GM03348 (cell line): Measurements from ENCODE around the gene PNLIPRP1.

Experiments used
- DNase-seq: peaks from one replicate; pipeline ENCODE4 v3.0.0; 2012; ENCODE audit warnings: low spot score

PNLIPRP1 gene

DNA sequence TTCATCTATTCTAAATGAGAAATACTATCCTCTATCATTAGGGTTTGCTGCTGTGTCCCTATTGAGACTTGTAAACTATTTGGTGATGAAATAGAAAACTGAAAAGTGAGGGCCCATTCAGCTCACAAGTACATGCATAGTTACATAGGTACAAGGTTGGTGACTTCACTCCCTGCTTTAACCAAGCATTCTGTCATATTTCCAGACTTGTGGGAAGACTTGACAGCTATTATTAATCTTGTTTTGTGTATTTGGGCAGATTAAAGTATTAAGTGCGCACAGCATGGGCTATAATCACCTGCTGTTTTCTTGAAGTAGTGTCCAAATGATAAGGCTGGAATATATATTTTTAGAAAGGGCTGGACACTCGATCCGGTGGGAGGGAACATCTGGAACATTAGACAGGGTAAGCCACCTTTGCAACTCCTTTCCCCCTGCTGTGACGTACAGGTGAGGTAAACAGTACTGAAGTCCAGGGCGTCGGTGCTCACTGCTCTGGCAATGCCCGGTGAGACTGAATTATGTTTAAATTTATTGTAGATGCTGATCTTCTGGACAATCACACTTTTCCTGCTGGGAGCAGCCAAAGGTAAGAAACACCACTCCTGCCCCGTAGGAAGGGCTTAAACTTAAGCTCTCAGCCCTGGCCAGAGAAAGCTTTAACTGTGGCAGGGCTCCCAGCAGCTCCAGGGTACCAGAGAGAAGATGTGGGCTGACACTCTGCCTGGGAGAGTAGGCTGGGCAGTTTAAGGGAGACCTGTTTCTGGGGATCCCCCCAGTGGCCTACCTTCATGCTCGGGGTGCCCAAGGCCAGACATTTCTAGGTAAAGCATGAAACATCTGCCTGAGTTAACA lies at the start of gene PNLIPRP1:
Gene PNLIPRP1, plus strand, starts transcription at position 370 of the 855 bp plus-strand sequence. Its CDS starts 171 bp downstream, at position 541.
- no peak for DNase-seq

DNA sequence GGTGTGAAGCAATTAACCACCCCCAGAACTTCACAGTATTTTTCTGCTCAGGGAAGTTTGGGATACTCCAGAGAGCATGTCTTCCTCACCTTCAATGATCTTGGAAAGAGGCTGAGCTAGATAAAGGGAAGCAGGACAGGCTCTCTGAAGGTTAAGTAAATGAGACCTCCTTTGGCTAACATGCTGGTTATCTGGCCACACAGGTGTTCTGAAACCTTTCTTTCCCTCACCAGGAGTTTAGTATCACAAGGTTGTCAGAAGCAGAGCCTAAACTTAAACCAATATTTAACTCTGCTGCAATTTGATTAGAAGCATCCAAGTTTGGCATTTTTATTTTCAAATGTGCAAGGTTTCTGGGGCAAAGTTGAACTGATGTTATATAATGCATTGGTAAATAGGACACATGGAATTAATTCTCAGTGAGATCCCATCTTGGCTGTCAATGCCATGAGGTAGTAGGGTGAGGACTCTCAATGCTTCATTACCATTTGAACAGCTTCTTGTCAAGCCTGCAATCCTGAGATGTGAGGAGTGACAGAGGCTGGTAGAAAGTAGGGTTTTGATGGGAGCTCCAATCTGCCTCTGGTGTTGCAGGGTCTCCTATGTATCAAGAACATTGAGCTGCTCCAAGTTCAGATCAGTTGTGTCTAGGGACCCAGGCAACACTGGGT lies 48.6 kb upstream of the PNLIPRP1 start:
- no peak for DNase-seq

DNA sequence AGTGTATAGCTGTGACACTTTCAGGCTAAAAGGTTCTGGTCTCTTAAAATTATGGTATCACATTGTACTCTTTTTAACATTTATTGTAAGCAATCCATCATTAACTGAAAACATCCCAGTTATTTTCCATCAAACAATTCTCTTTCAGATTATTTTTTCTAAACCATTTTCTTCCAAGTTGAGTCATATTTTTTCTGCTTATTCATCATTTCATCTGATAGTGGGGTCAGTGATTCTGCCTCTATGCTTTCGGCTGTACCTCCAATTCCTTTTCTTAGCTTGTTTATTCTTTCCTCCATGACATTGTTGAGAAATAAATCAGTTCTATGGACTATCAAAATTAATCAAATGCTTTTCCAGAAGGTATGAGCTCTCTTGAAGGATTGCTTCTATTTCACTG lies 45.6 kb upstream of the PNLIPRP1 start:
- DNase-seq: no peak

DNA sequence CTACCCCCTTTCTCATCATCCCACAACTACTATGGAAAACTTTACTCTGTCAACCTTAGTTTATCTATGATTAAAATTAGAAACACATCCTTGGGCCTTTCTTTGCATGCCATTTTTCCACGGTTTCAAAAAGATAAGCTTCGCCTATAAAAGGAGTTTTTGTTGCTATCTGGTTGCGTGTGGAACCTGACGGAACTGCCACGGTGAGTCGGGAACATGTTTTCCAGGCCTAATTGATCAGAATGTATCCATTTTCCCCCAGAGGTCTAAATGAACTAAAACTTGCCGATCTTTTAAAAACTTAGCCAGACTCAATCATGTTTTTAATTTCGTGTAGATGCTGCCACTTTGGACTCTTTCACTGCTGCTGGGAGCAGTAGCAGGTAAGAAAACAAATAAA lies 45.0 kb upstream of the PNLIPRP1 start, which contains the start of gene PNLIP:
Gene PNLIP, plus strand, starts transcription at position 176 of the 400 bp plus-strand sequence. Its CDS starts 162 bp downstream, at position 338.
- DNase-seq: no peak

DNA sequence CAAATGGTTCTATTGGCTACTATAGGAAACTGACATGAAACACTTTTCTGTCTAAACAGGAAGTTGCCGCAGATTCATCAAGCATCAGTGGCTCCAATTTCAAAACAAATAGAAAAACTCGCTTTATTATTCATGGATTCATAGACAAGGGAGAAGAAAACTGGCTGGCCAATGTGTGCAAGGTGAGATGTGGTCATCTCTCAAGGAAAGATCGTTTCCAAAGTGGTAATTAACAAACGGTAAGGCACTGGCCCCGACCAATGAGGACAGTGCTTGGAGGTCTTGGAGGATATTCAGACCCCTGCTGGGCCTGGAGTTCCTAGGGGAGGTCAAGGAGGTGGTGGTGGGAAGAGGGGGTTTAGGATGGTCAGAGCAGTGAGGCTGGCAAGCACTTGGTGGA lies 42.5 kb upstream of the PNLIPRP1 start:
- no peak for DNase-seq

DNA sequence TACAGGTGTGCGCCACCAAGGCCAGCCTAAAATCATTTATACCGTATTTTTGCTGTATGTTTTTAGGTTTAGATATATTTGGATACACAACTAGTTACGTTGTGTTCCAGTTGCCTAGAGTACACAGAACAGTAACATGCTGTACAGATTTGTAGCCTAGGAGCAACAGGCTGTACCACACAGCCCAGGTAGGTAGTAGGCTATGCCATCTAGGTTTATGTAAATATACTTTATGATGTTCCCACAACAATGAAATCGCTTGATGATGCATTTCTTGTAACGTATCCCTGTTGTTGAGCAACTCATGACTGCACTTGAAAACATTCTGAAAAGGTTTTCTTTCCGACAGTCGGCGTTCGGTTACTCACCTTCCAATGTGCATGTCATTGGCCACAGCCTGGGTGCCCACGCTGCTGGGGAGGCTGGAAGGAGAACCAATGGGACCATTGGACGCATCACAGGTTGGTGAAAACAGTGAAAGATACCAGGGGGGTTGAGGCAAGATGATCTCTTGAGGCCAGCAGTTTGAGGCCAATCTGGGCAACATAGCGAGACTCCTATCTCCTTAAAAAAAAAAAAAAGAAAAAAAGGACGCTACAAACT lies 37.3 kb upstream of the PNLIPRP1 start:
- no peak for DNase-seq

DNA sequence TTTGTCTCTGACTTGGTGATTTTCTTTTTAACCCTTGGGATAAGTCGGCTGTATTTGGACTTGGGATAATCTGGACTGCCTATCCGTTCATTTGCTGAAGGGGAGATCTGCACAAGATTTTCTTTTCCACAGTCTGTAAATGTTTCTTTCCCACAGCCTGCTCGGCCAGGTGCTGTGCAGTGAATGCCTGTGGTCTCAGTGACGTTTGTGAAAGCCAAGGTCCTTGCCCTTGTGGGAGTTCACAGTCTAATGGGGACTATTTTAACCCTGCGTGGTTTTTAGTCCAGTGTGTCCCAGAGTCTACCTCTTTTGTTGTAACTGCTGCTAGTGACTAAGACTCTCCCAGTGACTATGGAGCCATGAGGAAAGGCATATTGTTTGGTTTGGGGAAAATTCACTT lies 36.1 kb upstream of the PNLIPRP1 start:
- no peak for DNase-seq

DNA sequence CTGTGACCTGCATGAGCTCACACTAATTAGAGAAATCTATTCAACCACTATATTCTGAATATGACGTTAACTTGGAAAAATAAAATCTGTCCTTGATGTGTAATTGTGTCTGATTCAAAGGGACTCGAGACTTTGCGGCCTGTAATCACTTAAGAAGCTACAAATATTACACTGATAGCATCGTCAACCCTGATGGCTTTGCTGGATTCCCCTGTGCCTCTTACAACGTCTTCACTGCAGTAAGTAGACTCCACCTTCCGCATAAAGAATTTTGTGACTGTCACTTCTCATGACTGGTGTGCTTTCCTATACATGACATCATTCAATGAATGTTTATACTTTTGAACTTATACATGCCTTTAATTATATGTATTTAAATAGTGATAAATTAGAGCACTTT lies 34.9 kb upstream of the PNLIPRP1 start:
- no peak for DNase-seq

DNA sequence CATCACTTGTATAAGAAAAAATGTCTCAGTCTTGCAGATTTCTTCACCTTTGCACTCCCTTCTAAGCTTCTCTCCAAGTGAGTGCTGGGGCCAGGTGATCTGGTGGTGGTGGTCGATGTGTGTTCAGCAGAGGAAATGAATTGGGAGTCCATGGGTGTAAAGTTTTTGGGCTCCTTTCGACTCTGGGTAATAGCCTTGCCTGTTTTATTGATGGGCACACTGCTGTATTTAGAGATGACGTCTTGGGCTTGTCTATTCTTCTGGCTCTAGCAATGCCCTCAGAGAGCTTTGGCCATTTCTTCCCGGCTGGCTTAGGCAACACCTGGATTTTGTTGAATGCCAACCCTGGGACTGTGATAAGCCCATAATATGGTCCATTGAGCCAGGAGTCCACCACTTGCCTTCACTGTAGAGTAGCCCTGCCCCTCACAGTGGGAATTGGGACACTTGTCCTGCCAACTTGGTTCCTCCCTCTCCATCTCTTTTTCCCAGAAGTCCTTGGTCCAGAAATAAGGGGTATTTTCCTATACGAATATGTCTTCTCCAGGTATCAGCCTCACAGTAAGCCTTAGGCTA lies 33.4 kb upstream of the PNLIPRP1 start:
- DNase-seq: no peak

DNA sequence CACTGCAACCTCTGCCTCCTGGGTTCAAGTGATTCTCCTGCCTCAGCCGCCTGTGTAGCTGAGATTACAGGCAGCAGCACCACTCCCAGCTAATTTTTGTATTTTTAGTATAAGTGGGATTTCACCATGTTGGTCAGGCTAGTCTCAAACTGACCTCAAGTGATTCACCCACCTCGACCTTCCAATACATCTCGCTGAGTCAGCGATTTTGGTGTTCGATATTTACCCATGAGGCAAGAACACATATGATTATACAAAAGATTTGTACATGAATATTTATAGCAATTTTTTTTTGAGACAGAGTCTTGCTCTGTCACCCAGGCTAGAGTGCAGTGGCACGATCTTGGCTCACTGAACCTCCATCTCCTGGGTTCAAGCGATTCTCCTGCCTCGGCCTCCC lies 25.2 kb upstream of the PNLIPRP1 start:
- DNase-seq: no peak

DNA sequence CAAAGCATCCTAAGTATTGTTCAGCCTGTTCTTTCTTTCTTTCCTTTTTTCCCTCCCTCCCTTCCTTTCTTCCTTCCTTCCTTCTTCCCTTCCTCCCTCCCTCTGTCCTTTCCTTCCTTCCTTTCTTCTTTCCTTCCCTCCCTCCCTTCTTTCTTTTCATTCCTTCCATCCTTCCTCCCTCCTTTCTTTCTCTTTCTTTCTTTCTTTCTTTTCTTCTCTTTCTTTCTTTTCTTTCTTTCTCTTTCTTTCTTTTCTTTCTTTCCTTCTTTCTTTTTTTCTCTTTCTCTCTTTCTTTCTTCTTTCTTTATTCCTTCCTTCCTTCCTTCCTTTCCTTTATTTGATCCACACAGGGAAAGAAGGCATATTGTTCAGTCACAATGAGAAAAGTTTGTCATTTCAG lies 23.8 kb upstream of the PNLIPRP1 start:
- DNase-seq: no peak

DNA sequence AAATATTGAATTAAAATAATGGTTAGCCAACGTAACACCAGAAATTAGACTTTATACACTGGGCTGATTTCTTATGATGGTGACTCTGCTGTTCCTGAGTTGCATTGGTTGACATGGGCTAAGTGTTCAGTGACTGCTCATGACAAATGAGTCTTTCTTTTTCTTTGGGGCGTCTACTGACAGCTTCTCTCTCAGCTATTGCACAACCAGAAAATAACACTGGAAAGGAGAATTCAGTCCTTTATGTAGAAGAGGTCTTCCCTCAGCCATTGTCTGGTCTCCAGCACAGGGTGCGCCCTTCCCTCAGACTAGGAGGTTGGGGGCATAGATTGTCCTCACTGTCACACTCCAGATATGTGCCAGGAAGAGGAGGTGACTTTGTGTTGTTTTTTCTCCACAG lies 23.4 kb upstream of the PNLIPRP1 start:
- DNase-seq: no peak

DNA sequence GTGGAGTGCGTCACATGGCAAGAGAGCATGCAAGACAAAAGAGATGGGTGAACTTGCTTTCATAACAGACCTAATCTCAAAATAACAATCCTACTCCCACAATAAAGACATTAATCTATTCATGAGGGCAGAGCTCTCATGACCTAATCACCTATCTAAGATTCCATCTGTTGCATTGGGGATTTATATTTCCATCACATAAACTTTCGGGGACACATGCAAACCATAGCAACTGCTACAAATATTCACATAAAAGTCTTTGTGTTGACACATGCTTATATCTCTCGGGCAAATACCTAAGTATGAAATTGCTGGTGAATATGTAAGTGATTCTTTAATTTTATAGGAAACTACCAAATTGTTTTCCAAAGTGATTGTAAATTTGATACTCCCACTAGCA lies 16.0 kb upstream of the PNLIPRP1 start:
- DNase-seq: no peak

DNA sequence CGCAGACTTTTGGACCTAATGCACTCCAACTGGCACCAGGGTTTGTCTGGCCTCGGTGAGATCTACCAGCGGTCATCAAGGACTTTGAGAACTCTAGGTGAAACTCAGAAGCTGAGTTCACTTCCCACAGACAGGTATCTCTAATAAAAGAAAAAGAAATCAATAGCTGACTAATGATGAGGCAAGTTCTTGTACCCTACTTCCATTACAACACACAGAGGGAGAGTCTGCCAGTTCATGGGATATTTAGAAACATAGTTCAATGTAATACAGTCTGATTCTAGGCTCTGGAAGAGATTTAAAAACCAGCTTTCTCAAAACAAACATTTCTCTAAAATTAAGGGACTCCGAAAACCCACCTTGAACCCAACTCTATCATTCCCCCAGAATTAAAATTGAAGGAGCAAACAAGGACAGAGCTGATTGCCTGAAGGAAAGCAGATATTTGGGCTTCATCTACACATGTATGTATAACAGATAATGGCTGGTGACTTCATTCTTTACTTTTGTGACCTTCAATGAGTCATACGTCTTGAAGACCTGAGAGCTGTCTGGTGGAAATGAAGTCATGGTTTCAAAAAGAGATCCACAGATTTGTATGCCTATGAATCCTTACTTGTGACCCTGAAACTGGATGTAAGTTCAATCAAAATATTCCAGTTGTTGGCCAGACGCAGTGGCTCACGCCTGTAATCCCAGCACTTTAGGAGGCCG lies 2.7 kb upstream of the PNLIPRP1 start:
- no peak for DNase-seq

DNA sequence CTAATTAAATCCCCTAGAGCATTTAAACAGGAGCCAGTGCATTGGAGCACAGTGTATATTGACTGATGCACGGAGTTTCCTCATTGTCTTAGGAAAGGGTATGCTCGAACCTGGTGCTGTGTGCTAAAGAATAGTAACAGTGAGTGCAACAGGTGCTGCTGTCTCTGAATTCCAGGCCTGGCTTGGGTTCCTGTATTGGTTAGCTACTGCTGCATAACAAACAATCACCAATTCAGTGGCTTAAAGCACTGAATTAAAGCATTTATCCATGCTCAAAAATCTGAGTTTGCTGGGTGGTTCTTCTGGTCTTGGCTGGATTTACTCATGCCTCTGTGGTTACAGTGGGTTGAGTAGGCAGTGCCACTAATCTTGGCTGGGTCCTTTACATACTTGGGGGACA lies 1.8 kb upstream of the PNLIPRP1 start:
- DNase-seq: no peak

DNA sequence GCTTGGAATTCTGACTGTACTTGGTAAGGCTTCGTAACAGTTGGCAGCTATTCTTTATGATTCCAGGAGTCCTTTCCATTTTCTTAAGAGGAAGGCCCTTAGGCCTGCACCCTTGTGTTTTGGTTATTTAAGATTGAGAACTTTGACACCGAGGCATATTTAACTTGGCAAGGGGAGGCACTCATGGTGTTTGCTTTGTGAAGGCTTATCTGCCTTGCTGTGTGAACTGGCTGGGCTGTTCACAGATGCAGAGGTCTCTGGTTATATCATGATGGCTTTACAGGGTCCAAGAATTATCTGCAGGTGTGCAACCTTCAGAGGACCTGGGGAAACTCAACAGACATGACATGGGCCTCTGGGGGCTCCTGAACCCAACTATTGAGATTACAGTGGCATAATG lies 833 bp upstream of the PNLIPRP1 start:
- DNase-seq: no peak

DNA sequence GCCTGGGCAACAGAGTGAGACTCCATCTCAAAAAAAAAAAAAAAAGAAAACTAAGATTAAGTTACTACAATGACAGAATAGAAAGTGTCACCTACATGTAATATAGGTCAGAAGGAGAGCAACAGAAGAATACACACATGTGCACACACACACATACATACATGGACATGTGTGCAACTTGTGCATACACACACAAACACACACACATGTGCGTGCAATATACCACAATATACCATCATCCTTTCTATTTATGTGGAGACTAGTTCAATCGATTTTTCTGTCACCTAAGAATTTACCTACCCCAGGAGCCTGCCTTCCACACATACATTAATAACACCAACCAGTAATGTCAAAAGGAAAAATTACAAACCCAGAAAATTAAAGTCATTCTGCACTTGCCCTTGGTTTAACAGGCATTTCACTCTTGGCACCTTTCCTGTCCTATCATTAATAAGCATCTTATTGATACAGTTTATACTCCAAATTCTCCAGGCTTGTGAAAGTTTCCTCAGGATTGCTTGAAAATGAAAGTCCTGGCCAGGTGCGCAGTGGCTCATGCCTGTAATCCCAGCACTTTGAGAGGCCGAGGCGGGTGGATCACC lies 2.5 kb downstream of the PNLIPRP1 start:
- DNase-seq: no peak

DNA sequence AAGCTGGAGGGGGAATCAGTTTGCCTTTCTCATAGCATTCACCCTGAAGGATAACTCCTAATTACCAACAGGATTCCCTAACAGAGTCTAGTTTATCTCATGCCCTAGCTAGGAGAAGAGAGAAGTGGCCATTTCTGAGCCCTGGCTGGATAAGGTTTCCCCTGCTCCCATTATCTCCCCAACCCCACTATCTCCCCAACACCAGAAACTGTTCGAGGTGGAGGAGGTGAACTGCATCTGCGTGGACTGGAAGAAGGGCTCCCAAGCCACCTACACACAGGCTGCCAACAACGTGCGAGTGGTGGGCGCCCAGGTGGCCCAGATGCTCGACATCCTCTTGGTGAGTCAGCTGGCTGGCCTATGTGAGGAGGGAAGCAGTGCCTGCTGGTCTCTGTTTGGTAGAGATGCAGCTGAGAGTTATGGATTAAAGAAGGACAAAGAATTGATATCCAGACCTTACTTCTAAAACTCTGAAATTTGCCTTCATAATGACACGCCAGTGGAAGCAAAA lies 3.8 kb downstream of the PNLIPRP1 start:
- DNase-seq: no peak

DNA sequence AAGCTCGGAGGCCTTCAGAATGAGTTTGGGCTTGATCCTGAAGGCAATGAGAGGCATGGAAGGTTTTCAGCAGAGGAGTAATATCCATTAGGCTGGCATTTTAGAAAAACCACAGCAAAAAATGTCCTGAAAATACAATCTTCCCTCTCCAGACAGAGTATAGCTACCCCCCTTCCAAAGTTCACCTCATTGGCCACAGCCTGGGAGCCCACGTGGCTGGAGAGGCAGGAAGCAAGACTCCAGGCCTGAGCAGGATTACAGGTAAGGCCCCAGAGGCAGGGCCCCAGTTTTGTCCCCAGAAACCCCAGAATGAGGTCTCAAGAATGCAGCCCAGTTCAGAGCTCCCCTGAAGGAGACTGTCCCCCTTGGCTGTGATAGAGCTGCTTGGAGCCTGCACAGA lies 5.3 kb downstream of the PNLIPRP1 start:
- DNase-seq: no peak

DNA sequence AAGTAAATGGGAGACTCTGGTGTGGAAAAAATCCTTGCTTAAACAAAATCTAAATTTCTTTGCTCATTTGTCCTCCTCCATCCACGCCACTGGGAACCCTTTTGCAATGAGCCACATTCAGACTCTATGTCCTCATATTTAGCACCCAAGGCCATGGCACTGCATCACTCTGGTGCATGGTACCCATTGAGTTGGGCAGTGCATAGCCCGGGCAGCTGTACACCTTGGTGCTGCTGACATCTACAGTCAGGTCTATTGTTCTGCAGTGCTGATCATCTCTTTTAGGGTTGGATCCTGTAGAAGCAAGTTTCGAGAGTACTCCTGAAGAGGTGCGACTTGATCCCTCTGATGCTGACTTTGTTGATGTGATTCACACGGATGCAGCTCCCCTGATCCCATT lies 6.8 kb downstream of the PNLIPRP1 start:
- DNase-seq: no peak

DNA sequence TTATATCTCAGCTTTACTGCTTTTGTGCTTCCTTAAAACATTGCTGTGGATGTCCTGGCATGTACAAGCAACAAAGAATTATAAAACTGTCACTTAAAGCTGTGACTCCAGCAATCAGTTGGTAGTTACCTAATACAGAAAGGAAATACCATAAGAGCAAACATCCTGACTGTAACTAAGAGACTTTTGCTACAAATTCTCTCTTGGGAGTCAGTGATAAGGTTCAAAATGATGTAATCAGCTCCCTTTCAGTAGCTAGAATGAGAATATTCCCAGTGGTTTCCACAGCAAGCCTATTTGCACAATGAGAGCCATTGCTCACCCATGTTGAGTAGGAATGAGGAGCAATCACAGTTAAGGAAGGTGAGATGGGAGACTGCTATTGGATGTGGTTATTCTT lies 7.6 kb downstream of the PNLIPRP1 start:
- no peak for DNase-seq
